Tibial artery (tissue), 4 donors: ENCODE data around the gene CD247.

ENCODE experiments used
- DNase-seq, 2 donors: peaks; one replicate each; pipeline ENCODE4 v3.0.0-alpha.2; 2019
- H3K27ac ChIP-seq, 2 donors: fragments of 200-600 bp; sonication (generic) in 1 of 2; 1 replicate in 1 of 2; 2 replicates in 1 of 2; pipeline ENCODE4 v1.5.1; 2018 to 2019; ENCODE audit warnings: mild to moderate bottlenecking in 1 of 2
- H3K27me3 ChIP-seq, 2 donors: fragments of 200-600 bp; sonication (generic) in 1 of 2; one replicate each; pipeline versions ENCODE4 v1.5.1 to v1.6.0; 2016 to 2019
- H3K36me3 ChIP-seq, 3 donors: fragments of 200-600 bp; sonication (generic) in 2 of 3; one replicate each; pipeline ENCODE4 v1.5.1; 2016 to 2019; ENCODE audit warnings: mild to moderate bottlenecking in 2 of 3
- H3K4me1 ChIP-seq, 4 donors: fragments of 200-600 bp; sonication (generic) in 2 of 4; 1 replicate in 3 of 4; 2 replicates in 1 of 4; pipeline ENCODE4 v1.5.1; 2016 to 2019
- H3K4me3 ChIP-seq, 2 donors: fragments of 200-600 bp; sonication (generic) in 1 of 2; 1 replicate in 1 of 2; 2 replicates in 1 of 2; pipeline ENCODE4 v1.5.1; 2018 to 2019; ENCODE audit warnings: mild to moderate bottlenecking in 2 of 2
- H3K9me3 ChIP-seq, 3 donors: fragments of 200-600 bp; sonication (generic) in 1 of 3; one replicate each; pipeline ENCODE4 v1.5.1; 2016 to 2019
- CTCF ChIP-seq, 2 experiments: fragments of 200-600 bp in 1 of 2; fragments of 450-650 bp in 1 of 2; IDR thresholded peaks; one replicate each; pipeline ENCODE4 v1.5.1; 2017 to 2019; ENCODE audit warnings: antibody characterized with exemption in 2 of 2, mild to moderate bottlenecking in 1 of 2, moderate library complexity in 1 of 2
- intact Hi-C: fragments of 100-400 bp; cut with DNase I; formaldehyde crosslinking; loops from one replicate; pipeline ENCODE4 v1.15.0; 2023; ENCODE audit warnings: low total_unique reads

Gene CD247

GRCh38 chr1:167431909-167432650 is 86.2 kb downstream of the CD247 start:
- H3K9me3 ChIP-seq: no peaks in the 10 kb centered on the region
- no peak for TF ChIP-seq CTCF (IDR thresholded peaks at IDR 0.05)
- no peak overlapping the region for H3K4me3 ChIP-seq
- H3K27me3 ChIP-seq: no peaks in the 10 kb centered on the region
- no peak for DNase-seq
- H3K27ac ChIP-seq: no peak overlapping the region
- intact Hi-C loops: no loop called here
- no peaks in the 10 kb centered on the region for H3K4me1 ChIP-seq
- H3K36me3 ChIP-seq: no peaks in the 10 kb centered on the region

DNA sequence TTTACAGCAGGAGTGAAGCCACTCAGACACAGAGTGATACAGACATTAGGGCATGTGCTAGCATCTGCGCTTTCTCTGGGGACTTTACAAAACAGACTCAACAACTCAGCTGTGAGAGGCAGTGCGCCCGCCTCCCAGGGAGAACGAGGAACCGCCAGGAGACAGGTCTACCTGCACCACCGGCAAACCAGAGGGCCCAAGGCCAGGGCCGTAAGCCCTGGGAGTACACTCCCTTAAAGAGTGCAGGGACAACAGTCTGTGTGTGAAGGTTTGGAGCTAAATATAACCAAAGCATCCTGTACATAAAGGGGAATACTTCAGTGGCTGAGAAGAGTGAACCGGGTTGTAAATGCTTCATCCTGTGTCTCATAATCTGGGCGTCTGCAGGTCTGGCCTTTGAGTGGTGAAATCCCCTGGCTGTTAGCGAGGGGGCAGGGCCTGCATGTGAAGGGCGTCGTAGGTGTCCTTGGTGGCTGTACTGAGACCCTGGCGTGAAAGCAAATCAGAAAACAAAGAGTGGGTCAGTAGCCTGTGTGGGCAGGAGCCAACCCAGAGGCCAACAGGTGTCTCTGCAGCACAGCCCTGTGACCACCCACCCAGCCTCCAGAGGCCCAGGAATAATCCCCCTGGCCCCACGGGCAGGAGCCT is 86.9 kb downstream of the CD247 start:
- intact Hi-C loops: no loop called here
- Histone ChIP-seq H3K4me3 (no peak overlapping the region), H3K9me3 (no peaks in the 10 kb centered on the region), H3K27me3 (no peaks in the 10 kb centered on the region), H3K27ac (no peak overlapping the region), H3K36me3 (no peaks in the 10 kb centered on the region), H3K4me1 (no peaks in the 10 kb centered on the region)
- DNase-seq: no peak
- no peak for TF ChIP-seq CTCF (IDR thresholded peaks at IDR 0.05)

DNA sequence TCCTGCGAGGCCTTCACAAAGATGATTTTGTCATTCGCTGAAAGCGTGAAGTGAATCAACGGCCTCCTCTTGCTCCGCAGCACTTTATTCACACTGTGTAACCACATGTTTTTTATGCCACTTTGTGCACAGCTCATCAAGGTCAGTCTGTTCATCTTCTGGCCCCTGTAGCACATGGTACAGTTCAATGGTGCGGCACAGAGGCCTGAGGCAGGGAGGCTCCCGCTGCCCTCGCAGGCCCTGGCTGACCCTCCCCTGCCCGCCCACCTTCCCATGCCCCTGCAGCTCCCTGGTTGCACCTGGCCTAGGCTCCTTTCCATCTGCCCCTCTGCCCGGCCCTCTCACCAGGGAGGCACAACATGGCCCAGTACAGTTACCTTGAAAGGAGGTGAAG is 87.5 kb downstream of the CD247 start:
- Histone ChIP-seq H3K36me3 (no peaks in the 10 kb centered on the region), H3K27me3 (no peaks in the 10 kb centered on the region), H3K4me1 (no peaks in the 10 kb centered on the region), H3K27ac (no peak overlapping the region), H3K9me3 (no peaks in the 10 kb centered on the region), H3K4me3 (no peak overlapping the region)
- intact Hi-C loops: no loop called here
- DNase-seq: no peak
- no peak for TF ChIP-seq CTCF (IDR thresholded peaks at IDR 0.05)

DNA sequence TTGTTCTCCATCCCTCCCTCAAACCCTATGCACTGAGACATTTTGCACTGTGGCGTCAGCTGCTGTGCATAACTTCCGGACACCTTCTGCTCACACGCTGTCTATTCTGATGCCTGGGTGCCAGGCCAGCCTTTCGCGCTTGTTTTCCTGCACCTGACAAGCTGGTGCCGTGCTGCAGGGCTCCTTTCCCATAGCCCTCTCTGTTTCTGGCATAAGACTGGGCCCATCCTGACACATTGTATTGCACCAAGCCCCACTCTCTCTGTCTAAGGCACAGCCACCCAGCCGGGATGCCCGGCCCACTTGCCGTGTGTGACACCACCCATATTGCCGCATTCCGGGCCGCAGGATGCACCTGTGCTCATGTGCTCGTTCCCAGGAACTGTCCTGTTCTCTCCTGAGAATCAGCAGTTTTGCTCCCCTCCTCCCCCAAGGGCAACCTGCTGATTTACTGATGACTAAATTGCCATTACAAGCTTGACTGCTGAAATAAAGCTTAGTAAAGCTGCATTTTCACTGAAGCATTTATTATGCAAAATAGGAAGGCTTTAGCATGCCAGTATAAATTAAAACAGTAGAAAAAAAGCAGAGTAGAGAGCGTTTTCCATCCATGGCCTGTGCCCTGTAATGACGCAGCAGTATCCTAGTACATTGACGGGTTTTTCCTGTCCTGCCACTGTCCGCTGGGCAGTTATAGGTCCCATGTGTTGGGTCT is 88.0 kb downstream of the CD247 start:
- H3K27me3 ChIP-seq: no peaks in the 10 kb centered on the region
- peaks cover 0 to under 1% (median 0%) of the 10 kb centered on the region in 3 donors for H3K36me3 ChIP-seq
- no peak for TF ChIP-seq CTCF (IDR thresholded peaks at IDR 0.05)
- H3K4me1 ChIP-seq: no peaks in the 10 kb centered on the region
- intact Hi-C loops: no loop called here
- H3K4me3 ChIP-seq: no peak overlapping the region
- H3K9me3 ChIP-seq: no peaks in the 10 kb centered on the region
- H3K27ac ChIP-seq: no peak overlapping the region
- DNase-seq: no peak

GRCh38 chr1:167429612-167430011 is 88.7 kb downstream of the CD247 start:
- DNase-seq: no peak
- intact Hi-C loops: no loop called here
- no peaks in the 10 kb centered on the region for H3K9me3 ChIP-seq
- no peak overlapping the region for H3K4me3 ChIP-seq
- H3K4me1 ChIP-seq: no peaks in the 10 kb centered on the region
- no peak overlapping the region for H3K27ac ChIP-seq
- no peak for TF ChIP-seq CTCF (IDR thresholded peaks at IDR 0.05)
- peaks cover 0 to 8% (median 0%) of the 10 kb centered on the region in 3 donors for H3K36me3 ChIP-seq
- no peaks in the 10 kb centered on the region for H3K27me3 ChIP-seq
